Vagina (tissue), 2 donors: ENCODE measurements around the gene KCNN1. TPM values are rescaled to one million over a fixed set of nuclear protein-coding genes. Genes with fewer than 3 reads are reported as not detected.
A peak's percentile ranks its signal among the peaks of the same experiment; 100 is the strongest.
"Not testable (repeated sequence)": the region's sequence is repeated elsewhere in the genome, so short reads cannot be mapped to it uniquely, and the experiment has no call there.

Experiments
- DNase-seq, 2 donors: peaks; one replicate each; pipeline ENCODE4 v3.0.0-alpha.2; 2017; ENCODE audit errors: extremely low spot score in 2 of 2
- H3K27ac ChIP-seq: fragments of 200-600 bp; sonication (generic); one replicate; pipeline ENCODE4 v1.5.1; 2019
- H3K27me3 ChIP-seq: fragments of 200-600 bp; sonication (generic); one replicate; pipeline ENCODE4 v1.5.1; 2019
- H3K36me3 ChIP-seq, 2 donors: fragments of 200-600 bp; sonication (generic); one replicate each; pipeline ENCODE4 v1.5.1; 2017 to 2019
- H3K4me1 ChIP-seq: fragments of 200-600 bp; sonication (generic); one replicate; pipeline ENCODE4 v1.5.1; 2019
- H3K4me3 ChIP-seq, 2 donors: fragments of 200-600 bp; sonication (generic); 1 replicate in 1 of 2; 2 replicates in 1 of 2; pipeline ENCODE4 v1.5.1; 2016 to 2019
- H3K9me3 ChIP-seq: fragments of 200-600 bp; sonication (generic); one replicate; pipeline ENCODE4 v1.5.1; 2019
- CTCF ChIP-seq, 3 experiments: fragments of 450-650 bp in 2 of 3; fragments of 200-600 bp in 1 of 3; sonication (generic) in 1 of 3; IDR thresholded peaks; one replicate each; pipeline ENCODE4 v1.5.1; 2017 to 2019; ENCODE audit warnings: antibody characterized with exemption in 3 of 3, mild to moderate bottlenecking in 2 of 3, moderate library complexity in 2 of 3
- POLR2A ChIP-seq, 2 donors: fragments of 450-650 bp; IDR thresholded peaks; one replicate each; pipeline ENCODE4 v1.6.1; 2017; ENCODE audit warnings: antibody characterized with exemption in 2 of 2, mild to moderate bottlenecking in 2 of 2, moderate library complexity in 2 of 2
- POLR2AphosphoS5 ChIP-seq, 2 donors: sonication (generic); formaldehyde crosslinking; IDR thresholded peaks; one replicate each; pipeline ENCODE4 v1.9.0; 2017; ENCODE audit warnings: antibody characterized with exemption in 2 of 2, mild to moderate bottlenecking in 2 of 2, low read depth in 1 of 2; ENCODE audit not compliant: insufficient read depth in 1 of 2
- intact Hi-C: fragments of 100-400 bp; cut with DNase I; formaldehyde crosslinking; loops from one replicate; pipeline ENCODE4 v1.15.1; 2023
- total RNA-seq: library from RNA; depleted of rRNA; stranded (reverse); fragments of >200 nt; gene quantifications from one replicate; pipeline ENCODE4 v1.2.3, GENCODE V29; 2016

Gene KCNN1
- 1.5 TPM for total RNA-seq

- Histone ChIP-seq H3K27ac (no peak within 1 kb of the TSS), H3K27me3 (no peaks in the 10 kb centered on the region), H3K4me1 (no peaks in the 10 kb centered on the region), H3K36me3 (no peaks in the 10 kb centered on the region), H3K9me3 (no peaks in the 10 kb centered on the region), H3K4me3 (peak within 1 kb of the TSS in 1 of 2 donors; percentile 30)
- no peak for DNase-seq
- TF ChIP-seq CTCF (IDR thresholded peaks at IDR 0.05) (no peak), POLR2A (IDR thresholded peaks at IDR 0.05) (no peak), POLR2AphosphoS5 (IDR thresholded peaks at IDR 0.05; ENCODE audit: insufficient read depth in 1 of 2, low read depth in 1 of 2) (no peak)
- intact Hi-C loops = no loop called here
Measured at GRCh38 chr19:17966550-17967256, at the start of gene KCNN1. KCNN1 (plus strand) TSS chr19:17967107; CDS start chr19:17973889, 6,782 bp downstream.

GRCh38 chr19:17918151-17918550 lies 48.8 kb upstream of the KCNN1 start:
- DNase-seq, H3K27ac ChIP-seq, H3K9me3 ChIP-seq, H3K27me3 ChIP-seq, H3K36me3 ChIP-seq, H3K4me3 ChIP-seq, intact Hi-C loops, H3K4me1 ChIP-seq: not testable (repeated sequence)

GRCh38 chr19:17919122-17919521 lies 47.8 kb upstream of the KCNN1 start:
- H3K27me3 ChIP-seq, H3K27ac ChIP-seq, H3K9me3 ChIP-seq, H3K4me3 ChIP-seq, H3K4me1 ChIP-seq, H3K36me3 ChIP-seq, DNase-seq, intact Hi-C loops: not testable (repeated sequence)

- intact Hi-C loops = no loop called here
- Histone ChIP-seq H3K4me3 (no peak overlapping the region), H3K9me3 (no peaks in the 10 kb centered on the region), H3K36me3 (no peaks in the 10 kb centered on the region), H3K27me3 (no peaks in the 10 kb centered on the region), H3K4me1 (no peaks in the 10 kb centered on the region), H3K27ac (no peak overlapping the region)
- TF ChIP-seq POLR2A (IDR thresholded peaks at IDR 0.05) (no peak), CTCF (IDR thresholded peaks at IDR 0.05) (no peak), POLR2AphosphoS5 (IDR thresholded peaks at IDR 0.05; ENCODE audit: insufficient read depth in 1 of 2, low read depth in 1 of 2) (no peak)
- no peak for DNase-seq
Measured at GRCh38 chr19:17920527-17920926, 46.4 kb upstream of the KCNN1 start.

- Histone ChIP-seq H3K4me3 (no peak overlapping the region), H3K9me3 (no peaks in the 10 kb centered on the region), H3K27ac (no peak overlapping the region), H3K36me3 (no peaks in the 10 kb centered on the region), H3K27me3 (no peaks in the 10 kb centered on the region), H3K4me1 (no peaks in the 10 kb centered on the region)
- DNase-seq = no peak
- intact Hi-C loops = no loop called here
- TF ChIP-seq POLR2AphosphoS5 (IDR thresholded peaks at IDR 0.05; ENCODE audit: insufficient read depth in 1 of 2, low read depth in 1 of 2) (no peak), POLR2A (IDR thresholded peaks at IDR 0.05) (no peak), CTCF (IDR thresholded peaks at IDR 0.05) (no peak)
Measured at GRCh38 chr19:17922138-17922537, 44.8 kb upstream of the KCNN1 start.

GRCh38 chr19:17926044-17926443 lies 40.9 kb upstream of the KCNN1 start:
- no peaks in the 10 kb centered on the region for H3K9me3 ChIP-seq
- H3K36me3 ChIP-seq = no peaks in the 10 kb centered on the region
- no peaks in the 10 kb centered on the region for H3K27me3 ChIP-seq
- no peak for DNase-seq
- intact Hi-C loops = no loop called here
- no peak overlapping the region for H3K27ac ChIP-seq
- TF ChIP-seq POLR2A (IDR thresholded peaks at IDR 0.05) (no peak), POLR2AphosphoS5 (IDR thresholded peaks at IDR 0.05; ENCODE audit: insufficient read depth in 1 of 2, low read depth in 1 of 2) (no peak), CTCF (IDR thresholded peaks at IDR 0.05) (no peak)
- no peak overlapping the region for H3K4me3 ChIP-seq
- no peaks in the 10 kb centered on the region for H3K4me1 ChIP-seq
